H1 (cell line): ENCODE data around the gene SMARCA1. TPM values are rescaled to one million over a fixed set of nuclear protein-coding genes. Genes with fewer than 3 reads are reported as not detected.

Experiments
- CTCF ChIA-PET: fragments of 300-600 bp; sonication (Branson Sonifier 250); formaldehyde crosslinking; loops from one replicate; lab custom pipeline; 2021; ENCODE audit not compliant: partially characterized antibody; lab: Charles Lee
- POLR2A ChIA-PET: fragments of 300-600 bp; sonication (Branson Sonifier 250); formaldehyde crosslinking; loops from one replicate; lab custom pipeline; 2021; ENCODE audit warnings: inconsistent platforms; ENCODE audit not compliant: partially characterized antibody; lab: Charles Lee
- DNase-seq, 2 experiments: peaks; one replicate each; pipeline versions ENCODE4 v3.0.0 to v3.0.0-alpha.2; 2010 to 2022; ENCODE audit warnings: low spot score in 2 of 2, low read depth in 1 of 2, mixed read lengths in 1 of 2
- FAIRE-seq: peaks from 2 replicates; lab custom pipeline; 2011; peaks lifted over from hg19 to GRCh38; lab: Jason Lieb, UNC
- H2AFZ ChIP-seq: 2 replicates; pipeline ENCODE4 v1.8.1; 2012; ENCODE audit warnings: low read length, inconsistent platforms
- H2AK5ac ChIP-seq: 2 replicates; pipeline ENCODE4 v1.6.1; 2013; ENCODE audit warnings: low read depth, low read length
- H2BK120ac ChIP-seq: replicated peaks from 2 replicates; pipeline ENCODE3; 2013; ENCODE audit warnings: low read depth, low read length, inconsistent platforms
- H2BK12ac ChIP-seq: 2 replicates; pipeline ENCODE4 v1.6.1; 2013; ENCODE audit warnings: low read depth, low read length
- H2BK15ac ChIP-seq: 2 replicates; pipeline ENCODE4 v1.6.1; 2013; ENCODE audit warnings: low read length
- H2BK20ac ChIP-seq: 2 replicates; pipeline ENCODE4 v1.6.1; 2013; ENCODE audit warnings: low read length
- H2BK5ac ChIP-seq: 2 replicates; pipeline ENCODE4 v1.6.1; 2013; ENCODE audit warnings: low read depth, low read length
- H3K14ac ChIP-seq: 2 replicates; pipeline ENCODE4 v1.6.1; 2013; ENCODE audit warnings: inconsistent platforms; ENCODE audit not compliant: insufficient read length
- H3K18ac ChIP-seq: 2 replicates; pipeline ENCODE4 v1.6.1; 2013; ENCODE audit warnings: low read length; ENCODE audit errors: extremely low read depth
- H3K23ac ChIP-seq: 2 replicates; pipeline ENCODE4 v1.6.1; 2013; ENCODE audit warnings: inconsistent platforms; ENCODE audit not compliant: insufficient read length
- H3K23me2 ChIP-seq: 2 replicates; pipeline ENCODE4 v1.6.1; 2013; ENCODE audit warnings: low read depth, low read length
- H3K27ac ChIP-seq: 2 replicates; pipeline ENCODE4 v1.6.1; 2011; ENCODE audit warnings: low read depth, low read length, inconsistent platforms
- H3K27me3 ChIP-seq, 4 experiments: replicated peaks in 1 of 4; 1 replicate in 1 of 4; 2 replicates in 3 of 4; pipeline versions ENCODE4 v1.6.1 to v1.8.1; 2011 to 2013; ENCODE audit warnings: low read length in 3 of 4, mild to moderate bottlenecking in 3 of 4, inconsistent platforms in 2 of 4, mixed read lengths in 2 of 4, moderate library complexity in 1 of 4; ENCODE audit not compliant: control insufficient read depth in 3 of 4, insufficient read depth in 3 of 4; ENCODE audit errors: extremely low read depth in 1 of 4
- H3K36me3 ChIP-seq, 4 experiments: 2 replicates each; pipeline versions ENCODE4 v1.6.1 to v1.8.1; 2011 to 2013; ENCODE audit warnings: mild to moderate bottlenecking in 4 of 4, low read length in 3 of 4, moderate library complexity in 2 of 4, control low read depth in 1 of 4, inconsistent platforms in 1 of 4; ENCODE audit not compliant: insufficient read depth in 4 of 4, control insufficient read depth in 2 of 4
- H3K4ac ChIP-seq: replicated peaks from 2 replicates; pipeline ENCODE3; 2013; ENCODE audit warnings: low read length, low read depth, mixed read lengths, inconsistent platforms; ENCODE audit not compliant: insufficient read length
- H3K4me1 ChIP-seq, 4 experiments: replicated peaks in 1 of 4; 1 replicate in 1 of 4; 2 replicates in 3 of 4; pipeline versions ENCODE4 v1.6.1 to v1.8.1; 2011 to 2013; ENCODE audit warnings: low read length in 3 of 4, inconsistent platforms in 2 of 4, mixed read lengths in 1 of 4; ENCODE audit not compliant: insufficient read depth in 4 of 4, control insufficient read depth in 3 of 4
- H3K4me2 ChIP-seq, 2 experiments: 2 replicates each; pipeline versions ENCODE4 v1.6.1 to v1.8.1; 2011 to 2013; ENCODE audit warnings: low read depth in 2 of 2, low read length in 2 of 2, control low read depth in 1 of 2, inconsistent platforms in 1 of 2, mild to moderate bottlenecking in 1 of 2; ENCODE audit not compliant: insufficient read depth in 1 of 2
- H3K4me3 ChIP-seq, 4 experiments: fragments of 200-600, 300-600 bp in 1 of 4; sonication (generic), shearing (Covaris generic), sonication (Bioruptor Twin) in 1 of 4; 2 replicates each; pipeline versions ENCODE4 v1.5.1 to v1.8.1; 2011 to 2016; ENCODE audit warnings: low read length in 4 of 4, low read depth in 3 of 4, control low read depth in 2 of 4, inconsistent platforms in 2 of 4, mild to moderate bottlenecking in 2 of 4, mixed read lengths in 1 of 4, moderate library complexity in 1 of 4; ENCODE audit not compliant: insufficient read depth in 2 of 4; ENCODE audit errors: extremely low read depth in 1 of 4
- H3K56ac ChIP-seq: replicated peaks from 2 replicates; pipeline ENCODE3; 2013; ENCODE audit warnings: low read depth, mild to moderate bottlenecking, mixed read lengths, low read length, inconsistent platforms; ENCODE audit not compliant: insufficient read length
- H3K79me1 ChIP-seq: 2 replicates; pipeline ENCODE4 v1.6.1; 2013; ENCODE audit warnings: low read depth, low read length, control low read depth
- H3K79me2 ChIP-seq, 2 experiments: 2 replicates each; pipeline versions ENCODE4 v1.6.1 to v1.8.1; 2012 to 2013; ENCODE audit warnings: low read length in 2 of 2, mild to moderate bottlenecking in 2 of 2, inconsistent platforms in 1 of 2; ENCODE audit not compliant: insufficient read depth in 2 of 2, control insufficient read depth in 1 of 2
- H3K9ac ChIP-seq, 4 experiments: replicated peaks in 1 of 4; 1 replicate in 1 of 4; 2 replicates in 3 of 4; pipeline versions ENCODE4 v1.6.1 to v1.8.1; 2011 to 2013; ENCODE audit warnings: low read depth in 3 of 4, low read length in 3 of 4, control low read depth in 2 of 4, mild to moderate bottlenecking in 2 of 4, moderate library complexity in 2 of 4, inconsistent platforms in 1 of 4; ENCODE audit errors: extremely low read depth in 1 of 4
- H3K9me3 ChIP-seq, 2 experiments: 2 replicates each; pipeline versions ENCODE4 v1.6.1 to v1.8.1; 2012 to 2013; ENCODE audit warnings: mild to moderate bottlenecking in 2 of 2, moderate library complexity in 2 of 2, control low read depth in 1 of 2, inconsistent platforms in 1 of 2, low read depth in 1 of 2, low read length in 1 of 2, mixed read lengths in 1 of 2; ENCODE audit not compliant: insufficient read depth in 2 of 2
- H4K20me1 ChIP-seq, 2 experiments: replicated peaks in 1 of 2; 2 replicates each; pipeline versions ENCODE3 to v1.8.1; 2011 to 2013; ENCODE audit warnings: inconsistent platforms in 2 of 2, low read length in 2 of 2, mild to moderate bottlenecking in 1 of 2; ENCODE audit not compliant: insufficient read depth in 2 of 2, control insufficient read depth in 1 of 2
- H4K5ac ChIP-seq: 2 replicates; pipeline ENCODE4 v1.6.1; 2013; ENCODE audit warnings: low read length, low read depth, mixed read lengths, inconsistent platforms; ENCODE audit not compliant: insufficient read length
- H4K8ac ChIP-seq: 2 replicates; pipeline ENCODE4 v1.8.0; 2013; ENCODE audit warnings: mild to moderate bottlenecking, moderate library complexity, low read length, inconsistent platforms; ENCODE audit not compliant: insufficient read depth; ENCODE audit errors: extremely low read depth
- H4K91ac ChIP-seq: replicated peaks from 2 replicates; pipeline ENCODE3; 2013; ENCODE audit warnings: low read length, mixed read lengths, inconsistent platforms; ENCODE audit not compliant: insufficient read length
- BCL11A ChIP-seq, 2 experiments: IDR thresholded peaks; one replicate each; pipeline ENCODE4 v1.6.1; 2011; ENCODE audit warnings: low read depth in 2 of 2, low read length in 2 of 2, mild to moderate bottlenecking in 2 of 2
- BRCA1 ChIP-seq: IDR thresholded peaks from 2 replicates; pipeline ENCODE4 v1.6.1; 2012; ENCODE audit warnings: low read depth, low read length, improper control_type of control experiment
- CHD1 ChIP-seq: IDR thresholded peaks from 2 replicates; pipeline ENCODE4 v1.6.1; 2012; ENCODE audit warnings: low read depth, low read length, improper control_type of control experiment
- CHD2 ChIP-seq: IDR thresholded peaks from 2 replicates; pipeline ENCODE4 v1.6.1; 2012; ENCODE audit warnings: low read length, improper control_type of control experiment
- CTBP2 ChIP-seq: IDR thresholded peaks from 2 replicates; pipeline ENCODE4 v1.7.0; 2011; ENCODE audit warnings: borderline replicate concordance, mild to moderate bottlenecking, moderate library complexity, mixed read lengths, low read length; ENCODE audit not compliant: insufficient read depth, insufficient read length
- GTF2F1 ChIP-seq: IDR thresholded peaks from 2 replicates; pipeline ENCODE4 v1.6.1; 2012; ENCODE audit warnings: low read depth, low read length, improper control_type of control experiment, borderline replicate concordance
- HDAC6 ChIP-seq: IDR thresholded peaks from one replicate; pipeline ENCODE4 v1.7.1; 2012; ENCODE audit warnings: low read depth, mild to moderate bottlenecking, inconsistent platforms, low read length, moderate library complexity
- JUND ChIP-seq: IDR thresholded peaks from 2 replicates; pipeline ENCODE4 v1.6.1; 2011; ENCODE audit warnings: mild to moderate bottlenecking, improper control_type of control experiment, low read length
- NANOG ChIP-seq: IDR thresholded peaks from 2 replicates; pipeline ENCODE4 v1.6.1; 2011; ENCODE audit warnings: low read length, low read depth, mild to moderate bottlenecking, inconsistent platforms; ENCODE audit not compliant: insufficient read depth, poor library complexity, severe bottlenecking
- RNF2 ChIP-seq: fragments of 200-900, 300-1000 bp; sonication (generic); IDR thresholded peaks from 2 replicates; pipeline ENCODE4 v1.7.1; 2016; ENCODE audit warnings: borderline replicate concordance, low read depth, mild to moderate bottlenecking, antibody characterized with exemption, low read length; ENCODE audit not compliant: poor library complexity, severe bottlenecking; ENCODE audit errors: missing control alignments
- SAP30 ChIP-seq: fragments of 300-600 bp; sonication (generic); IDR thresholded peaks from 2 replicates; pipeline ENCODE4 v1.7.1; 2012; ENCODE audit warnings: low read length, moderate library complexity, mild to moderate bottlenecking, inconsistent platforms; ENCODE audit not compliant: insufficient read depth, insufficient replicate concordance
- SIN3A ChIP-seq, 2 experiments: IDR thresholded peaks in 1 of 2; conservative IDR thresholded peaks in 1 of 2; 2 replicates each; pipeline ENCODE4 v1.6.1; 2011 to 2012; ENCODE audit warnings: low read length in 2 of 2, improper control_type of control experiment in 1 of 2, low read depth in 1 of 2, mild to moderate bottlenecking in 1 of 2
- SIX5 ChIP-seq: IDR thresholded peaks from 2 replicates; pipeline ENCODE4 v1.6.1; 2011; ENCODE audit warnings: mild to moderate bottlenecking, low read depth, low read length
- WGBS, 2 experiments: shearing (Covaris generic) in 1 of 2; methylation state at CpG; one replicate each; pipeline versions ENCODE4 v1.1.6 to v1.1.7; 2013 to 2015; ENCODE audit warnings: low lambda C conversion rate in 2 of 2, mixed read lengths in 2 of 2, inconsistent platforms in 1 of 2, low coverage in 1 of 2, missing lambda C conversion rate in 1 of 2; ENCODE audit not compliant: insufficient replicate concordance in 2 of 2, insufficient coverage in 1 of 2, insufficient read length in 1 of 2; ENCODE audit errors: extremely low coverage in 1 of 2, missing lambda C conversion rate in 1 of 2; 5-methylcytosine and 5-hydroxymethylcytosine counted together
- polyA plus RNA-seq, 7 experiments: library from polyadenylated mRNA; depleted of rRNA in 3 of 7; stranded (reverse) in 5 of 7; unstranded in 2 of 7; fragments of >200 nt in 5 of 7; fragments of 200-250 nt in 2 of 7; gene quantifications; 1 replicate in 5 of 7; 2 replicates in 1 of 7; 4 replicates in 1 of 7; pipeline versions ENCODE4 v1.2.1 to v1.2.3, GENCODE V29; 2011 to 2013; ENCODE audit warnings: missing spikeins in 2 of 7, mixed read lengths in 2 of 7
- total RNA-seq: library from RNA; stranded (reverse); fragmentation: NEBNext Ultra II Directional; extraction: Animal tissue kit (Norgen Biotek cat#: 25700); gene quantifications from 2 replicates; pipeline ENCODE4 v1.2.1, GENCODE V29; 2021

Gene SMARCA1
- total and polyA plus RNA-seq, 2 of the 8 experiments (the other 6 are each of a cell fraction or from before 2014, with no cell fraction given), result 13.1 to 54.4 TPM

GRCh38 chrX:129529685-129530281 is 6.5 kb upstream of the SMARCA1 start:
- H3K27ac ChIP-seq, result no peak overlapping the region
- no peak overlapping the region for H4K8ac ChIP-seq
- DNase-seq (no peak), FAIRE-seq (no peak)
- no peak overlapping the region for H3K4me3 ChIP-seq
- no peak overlapping the region for H4K5ac ChIP-seq
- no peaks in the 10 kb centered on the region for H3K27me3 ChIP-seq
- ChIA-PET CTCF (interaction anchor here (1.1 kb wide), 1 partner anchor 10 kb away, joined by 3 read pairs; the partner anchor contains the start of gene OCRL), POLR2A (no interaction called here)
- H2BK120ac ChIP-seq, result no peak overlapping the region
- no peak overlapping the region for H2AK5ac ChIP-seq
- no peak overlapping the region for H3K14ac ChIP-seq
- no peak overlapping the region for H2BK15ac ChIP-seq
- H3K23ac ChIP-seq, result no peak overlapping the region
- no peak overlapping the region for H3K9ac ChIP-seq
- no peaks in the 10 kb centered on the region for H3K4me1 ChIP-seq
- WGBS, 2 experiments, result 81% methylated on average over 4 of the region's 4 CpGs; no CpG with 5 or more reads in 1 of the 2 experiments
- H3K56ac ChIP-seq, result no peak overlapping the region
- H2BK5ac ChIP-seq, result no peak overlapping the region
- no peak overlapping the region for H3K4me2 ChIP-seq
- H2BK20ac ChIP-seq, result no peak overlapping the region
- H2BK12ac ChIP-seq, result no peak overlapping the region
- no peaks in the 10 kb centered on the region for H4K20me1 ChIP-seq
- no peak overlapping the region for H4K91ac ChIP-seq
- H3K79me2 ChIP-seq, result no peaks in the 10 kb centered on the region
- no peaks in the 10 kb centered on the region for H3K9me3 ChIP-seq
- H3K23me2 ChIP-seq, result no peaks in the 10 kb centered on the region
- no peak overlapping the region for H3K18ac ChIP-seq
- H3K36me3 ChIP-seq, result no peaks in the 10 kb centered on the region
- no peaks in the 10 kb centered on the region for H3K79me1 ChIP-seq
- H2AFZ ChIP-seq, result no peak overlapping the region
- H3K4ac ChIP-seq, result no peak overlapping the region
- no peak for TF ChIP-seq JUND
- no peak for TF ChIP-seq GTF2F1
- no peak for TF ChIP-seq CHD1
- no peak for TF ChIP-seq SIN3A (conservative IDR thresholded peaks at IDR 0.05 in 1 of 2, IDR thresholded peaks at IDR 0.05 in 1 of 2; ENCODE audit: low read depth in 1 of 2, low read length in 2 of 2)
- TF ChIP-seq NANOG, result no peak
- no peak for TF ChIP-seq BRCA1
- TF ChIP-seq HDAC6, result no peak
- no peak for TF ChIP-seq CHD2
- TF ChIP-seq CTBP2, result no peak
- no peak for TF ChIP-seq SIX5
- no peak for TF ChIP-seq SAP30
- no peak for TF ChIP-seq RNF2
- no peak for TF ChIP-seq BCL11A (IDR thresholded peaks at IDR 0.05; ENCODE audit: low read depth in 2 of 2, low read length in 2 of 2)
